Measurements from ENCODE around the gene VAMP8. TPM values are rescaled to one million over a fixed set of nuclear protein-coding genes. Genes with fewer than 3 reads are reported as not detected.

The VAMP8 gene
- total and polyA plus RNA-seq, 2 of the 8 experiments (the other 6 are each of a cell fraction or from before 2014, with no cell fraction given): 34.4 to 69.7 TPM

DNA sequence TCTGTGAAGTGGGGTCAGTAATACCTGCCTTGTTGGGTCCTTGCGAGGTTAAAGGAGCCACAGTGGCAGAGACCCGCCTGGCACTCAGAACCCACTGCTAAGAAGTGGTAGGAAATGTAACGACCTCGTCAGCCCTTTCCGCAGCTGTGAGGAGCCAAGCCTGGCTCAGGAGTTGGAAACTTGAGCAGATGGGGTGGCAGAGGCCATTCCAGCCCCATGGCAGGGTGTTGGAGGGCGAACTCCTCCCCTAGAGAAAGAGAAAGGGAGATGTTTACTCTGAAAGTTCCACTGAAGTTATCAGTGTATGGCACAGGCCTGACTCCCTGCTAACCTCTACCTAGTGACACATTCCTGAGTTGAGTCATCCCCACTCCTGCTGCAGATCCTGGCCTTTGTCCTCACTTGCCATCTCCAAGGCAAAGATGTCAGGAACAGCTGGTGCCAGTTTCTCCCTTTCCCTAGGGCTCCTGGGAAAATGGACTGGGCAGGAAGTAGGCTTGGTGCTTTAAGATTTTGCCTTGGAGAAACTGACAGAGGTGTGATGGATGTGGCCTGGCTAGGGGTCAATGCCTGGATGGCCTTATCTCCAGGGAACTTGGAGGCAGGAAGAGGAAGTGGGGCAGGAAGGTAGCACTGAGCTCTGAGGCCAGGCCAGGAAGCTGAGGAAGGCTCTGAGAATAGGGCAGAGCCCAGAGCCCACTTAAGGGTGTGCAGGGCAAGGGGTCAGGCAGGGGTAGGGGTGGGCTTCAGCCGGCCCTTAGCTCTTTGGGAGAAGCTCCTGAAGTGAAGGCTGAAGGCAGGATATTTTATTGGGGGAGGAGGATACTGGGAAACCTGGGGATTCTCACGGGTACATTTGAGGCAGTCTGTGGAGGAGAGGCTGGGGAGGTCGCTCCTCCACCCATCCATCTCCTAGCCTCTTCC, 7.7 kb downstream of the VAMP8 start (continued):
- TF ChIP-seq, protein P1, sequence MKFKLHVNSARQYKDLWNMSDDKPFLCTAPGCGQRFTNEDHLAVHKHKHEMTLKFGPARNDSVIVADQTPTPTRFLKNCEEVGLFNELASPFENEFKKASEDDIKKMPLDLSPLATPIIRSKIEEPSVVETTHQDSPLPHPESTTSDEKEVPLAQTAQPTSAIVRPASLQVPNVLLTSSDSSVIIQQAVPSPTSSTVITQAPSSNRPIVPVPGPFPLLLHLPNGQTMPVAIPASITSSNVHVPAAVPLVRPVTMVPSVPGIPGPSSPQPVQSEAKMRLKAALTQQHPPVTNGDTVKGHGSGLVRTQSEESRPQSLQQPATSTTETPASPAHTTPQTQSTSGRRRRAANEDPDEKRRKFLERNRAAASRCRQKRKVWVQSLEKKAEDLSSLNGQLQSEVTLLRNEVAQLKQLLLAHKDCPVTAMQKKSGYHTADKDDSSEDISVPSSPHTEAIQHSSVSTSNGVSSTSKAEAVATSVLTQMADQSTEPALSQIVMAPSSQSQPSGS (IDR thresholded peaks at IDR 0.05; ENCODE audit: low read length): no peak
- no peak for TF ChIP-seq ZNF274 (IDR thresholded peaks at IDR 0.05; ENCODE audit: borderline replicate concordance, extremely low read depth, low read length)
- TF ChIP-seq SP1 (IDR thresholded peaks at IDR 0.05; ENCODE audit: low read depth, low read length): no peak
- no peak for TF ChIP-seq EP300 (IDR thresholded peaks at IDR 0.05; ENCODE audit: borderline replicate concordance in 1 of 2, low read depth in 2 of 2, low read length in 2 of 2)
- no peak for TF ChIP-seq KDM1A (IDR thresholded peaks at IDR 0.05; ENCODE audit: borderline replicate concordance, low read length)
- no peak for TF ChIP-seq GTF2F1 (IDR thresholded peaks at IDR 0.05; ENCODE audit: borderline replicate concordance, low read depth, low read length)
- TF ChIP-seq EZH2 (IDR thresholded peaks at IDR 0.05; ENCODE audit: low read depth, low read length, severe bottlenecking): peak; percentile 28
- TF ChIP-seq SUZ12 (IDR thresholded peaks at IDR 0.05; ENCODE audit: low read length): 0 out of 2 replicates have a peak, but pooled peaks have one; percentile 19

All from H1 (cell line).